HG02610 (cell line): Measurements from ENCODE around the gene PALLD.

Experiments
- ATAC-seq: cut with Tn5 transposase; IDR thresholded peaks from one replicate; pipeline ENCODE4 v1.9.1; 2021; ENCODE audit warnings: mild to moderate bottlenecking, moderate library complexity; ENCODE audit not compliant: unreplicated experiment

The PALLD gene

DNA sequence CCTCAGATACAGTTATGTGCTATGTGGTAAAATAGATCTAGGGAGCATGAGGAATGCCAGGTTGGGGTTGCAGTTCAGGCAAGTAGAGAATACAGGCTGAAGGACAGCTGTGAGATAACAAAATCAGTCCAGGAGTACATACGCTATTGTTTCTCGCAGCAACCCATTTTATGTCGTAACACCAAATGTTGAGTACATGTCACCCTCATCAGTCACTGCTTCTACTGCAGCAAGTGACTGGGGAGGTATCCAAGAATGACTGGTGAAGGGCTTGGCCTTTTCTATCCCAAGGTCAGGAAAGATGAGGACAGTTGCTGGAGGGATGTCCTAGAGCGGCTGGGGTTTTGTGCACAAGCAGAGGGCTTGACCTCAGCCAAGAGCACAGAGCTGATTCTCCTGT is 341.1 kb downstream of the PALLD start:
- no peak for ATAC-seq

DNA sequence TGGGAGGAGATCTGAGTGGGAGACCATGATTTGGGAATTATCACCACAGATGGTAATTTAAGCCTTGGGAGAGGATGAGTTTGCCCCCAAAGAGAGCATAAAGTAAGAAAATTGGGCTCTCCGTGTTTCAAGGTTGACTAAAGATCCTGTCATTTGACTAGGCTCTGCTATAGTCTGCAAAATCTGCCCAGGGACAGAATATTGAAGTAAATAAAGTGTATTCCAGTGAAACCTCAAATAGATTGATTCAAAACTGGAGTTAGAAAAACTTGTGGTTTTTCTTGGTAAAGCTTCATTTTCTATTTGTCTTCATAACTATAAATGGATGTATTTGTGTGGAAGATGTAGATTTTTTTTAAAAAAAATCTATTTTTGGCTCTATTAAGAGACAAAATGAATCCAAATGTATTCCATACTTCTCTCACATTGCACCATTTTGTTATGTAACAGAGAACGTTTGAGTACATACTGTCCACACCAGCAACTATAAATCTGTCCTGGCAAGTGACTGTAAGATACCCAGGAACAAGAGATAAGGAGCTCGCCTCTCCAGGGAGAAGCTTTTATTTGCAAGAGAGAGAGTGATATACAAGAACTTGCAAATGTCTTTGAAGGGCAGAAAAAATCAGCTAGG is 343.0 kb downstream of the PALLD start:
- no peak for ATAC-seq

DNA sequence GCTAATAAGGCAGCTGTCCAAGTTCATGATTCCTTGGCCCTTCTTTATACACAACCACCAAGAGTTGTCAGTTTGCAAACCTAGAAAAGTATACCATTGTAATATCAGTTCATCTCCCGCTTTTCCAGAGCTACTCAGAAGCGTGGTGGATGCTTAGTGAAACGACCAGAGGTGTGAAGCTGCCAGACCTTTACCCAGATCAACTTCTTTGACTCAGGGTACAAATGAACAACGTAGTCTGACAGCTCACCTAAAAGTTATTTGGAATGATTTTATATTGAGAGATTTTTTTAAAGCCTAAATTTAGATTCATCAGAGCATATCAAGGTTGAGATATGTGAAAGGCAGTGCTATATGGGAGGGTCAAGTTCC is 343.5 kb downstream of the PALLD start:
- ATAC-seq = no peak

DNA sequence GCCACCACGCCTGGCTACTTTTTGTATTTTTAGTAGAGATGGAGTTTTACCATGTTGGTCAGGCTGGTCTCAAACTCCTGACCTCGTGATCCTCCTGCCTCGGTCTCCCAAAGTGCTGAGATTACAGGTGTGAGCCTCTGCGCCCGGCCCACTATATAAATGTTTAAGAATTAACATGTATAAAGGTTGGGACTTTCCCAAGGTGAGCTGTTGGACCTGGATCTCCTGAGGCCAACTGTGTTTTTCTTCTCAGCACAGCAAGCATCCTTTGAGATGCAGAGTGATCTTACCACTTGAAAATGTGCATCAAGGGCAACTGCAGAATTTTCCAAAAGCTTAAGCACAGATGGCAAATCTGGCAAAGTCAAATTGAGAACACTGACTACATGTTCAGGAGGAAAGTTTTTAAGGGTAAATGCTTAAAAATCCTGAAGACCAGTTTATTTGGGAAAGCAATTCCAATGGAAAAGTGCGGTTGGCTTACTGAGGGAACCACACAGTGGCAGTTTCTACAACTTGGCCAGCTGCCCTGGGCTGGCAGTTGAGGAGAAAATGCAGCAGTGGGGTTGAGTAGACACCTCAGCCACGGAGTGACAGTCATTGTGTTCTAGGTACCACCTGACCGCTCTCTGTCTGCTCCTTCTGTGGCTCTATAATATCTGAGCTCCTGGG is 344.3 kb downstream of the PALLD start:
- ATAC-seq = no peak

DNA sequence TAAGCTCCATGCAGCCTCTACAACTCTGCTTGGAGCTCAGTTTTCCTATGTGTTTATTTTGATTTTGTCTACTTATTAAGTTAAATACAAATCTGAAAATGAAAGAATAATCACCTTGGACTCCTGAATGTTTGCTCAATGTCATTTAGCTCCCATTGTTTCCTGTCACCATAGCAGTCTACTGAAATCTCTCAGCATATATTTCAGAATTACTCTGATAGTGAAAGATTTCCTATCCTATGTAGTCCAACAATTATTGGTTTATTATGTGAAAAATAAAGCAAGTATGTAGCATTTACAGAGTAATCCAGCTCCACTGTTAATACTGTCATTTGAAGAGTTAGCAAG is 344.8 kb downstream of the PALLD start:
- ATAC-seq = no peak

DNA sequence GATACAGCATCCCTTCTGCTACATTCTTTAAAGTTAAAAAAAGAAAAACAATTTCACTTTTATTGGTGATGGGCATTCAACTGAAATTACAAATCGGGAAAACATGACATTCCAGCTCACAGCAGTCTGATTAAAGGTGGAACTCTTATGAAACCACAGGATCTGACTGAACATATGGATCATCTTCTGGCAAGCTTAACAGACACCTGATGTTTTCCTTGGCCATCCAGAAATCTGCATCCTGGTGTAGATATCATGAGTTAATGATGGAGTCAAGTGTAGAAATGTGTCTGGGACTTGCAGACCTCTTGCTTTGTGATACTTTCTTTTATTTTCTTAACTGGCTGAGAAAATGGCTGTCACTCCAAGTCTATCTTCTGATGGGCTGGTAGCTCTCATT is 345.3 kb downstream of the PALLD start:
- ATAC-seq = no peak

DNA sequence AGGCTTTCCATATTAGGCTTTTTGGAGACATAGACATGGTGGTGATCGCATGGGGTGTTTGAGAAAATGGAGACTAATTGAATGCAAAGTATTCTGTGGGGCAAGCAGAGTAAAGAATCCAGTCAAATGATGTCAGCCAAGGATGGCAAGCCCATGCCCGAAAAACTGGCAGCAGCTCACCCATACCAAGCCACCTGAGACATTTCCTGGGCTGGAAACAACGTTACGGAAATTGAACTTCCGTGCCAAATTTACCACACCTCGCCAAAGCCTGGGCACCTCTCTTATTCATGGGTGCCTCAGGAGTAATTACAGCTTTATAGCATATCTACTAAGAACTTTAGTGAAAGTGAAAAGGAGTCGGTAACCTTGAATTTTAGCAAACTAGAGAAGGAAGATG is 346.8 kb downstream of the PALLD start:
- ATAC-seq = no peak

DNA sequence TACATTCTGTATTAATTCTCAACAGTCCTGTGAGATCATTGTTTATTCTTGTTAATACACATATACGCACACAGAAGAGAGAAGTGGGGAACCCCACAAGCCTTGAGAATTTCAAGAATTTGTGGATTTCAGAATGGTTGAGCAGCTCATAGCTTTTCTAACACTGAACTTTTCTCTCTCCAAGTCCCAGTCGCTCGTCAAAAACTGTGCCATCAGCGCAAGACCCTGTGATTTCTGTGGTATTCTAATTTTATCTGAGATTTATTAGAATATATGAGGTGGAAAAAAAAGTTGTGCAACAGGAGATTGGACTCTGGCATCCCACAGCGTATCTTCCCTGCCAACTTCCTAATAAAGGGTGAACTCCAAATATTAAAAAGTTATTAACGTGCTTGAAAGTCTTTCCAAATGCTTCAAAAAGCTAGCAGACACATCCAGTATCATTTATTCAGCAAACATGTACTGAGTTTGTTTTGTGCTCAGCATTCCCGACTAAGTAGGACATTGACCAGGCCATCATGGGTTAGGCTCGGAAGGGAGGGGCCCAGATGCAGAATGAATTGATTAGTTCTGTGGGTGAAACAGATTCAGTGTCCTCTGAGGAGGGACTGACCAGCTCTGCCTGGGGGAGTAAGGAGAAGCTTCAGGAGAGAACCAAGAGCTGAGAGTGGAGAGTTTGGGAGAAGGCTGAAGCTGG is 347.6 kb downstream of the PALLD start:
- no peak for ATAC-seq

DNA sequence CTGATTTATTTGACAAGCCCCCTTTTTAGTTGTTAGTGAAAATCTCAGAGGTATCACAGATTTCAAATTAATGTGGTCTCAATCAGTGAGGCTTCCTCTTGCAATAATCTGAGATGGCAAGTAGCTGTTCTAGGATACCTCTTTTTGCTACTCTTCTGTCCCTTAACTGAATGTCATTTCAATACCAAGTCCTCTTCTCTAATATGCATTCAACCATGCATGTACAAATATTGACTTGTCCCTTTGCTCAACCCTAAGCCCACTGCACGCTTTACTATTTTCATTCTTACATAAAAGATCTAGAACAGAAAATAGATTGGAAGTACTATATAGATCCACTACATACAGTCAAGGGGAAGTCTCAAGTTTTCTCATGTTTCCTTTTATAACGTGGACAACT is 349.0 kb downstream of the PALLD start:
- no peak for ATAC-seq

DNA sequence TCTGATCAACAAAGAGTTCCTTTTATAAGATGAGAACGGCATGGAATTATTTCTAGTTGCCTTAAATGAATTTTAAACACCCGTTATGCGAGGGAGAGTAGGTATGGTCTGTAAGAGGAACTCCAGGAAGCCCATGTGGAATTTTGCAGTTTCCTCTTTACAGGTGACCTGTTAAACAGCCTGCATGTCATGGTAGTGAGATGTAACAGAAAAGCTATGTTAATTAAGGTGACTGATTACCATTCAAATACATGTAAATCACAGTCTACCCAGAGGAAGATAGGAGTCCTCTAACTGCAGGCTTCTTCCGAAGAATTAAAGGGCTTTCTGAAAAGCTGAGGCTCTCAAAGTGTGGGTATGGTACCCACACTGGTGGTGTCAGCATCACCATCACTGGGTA is 349.6 kb downstream of the PALLD start:
- no peak for ATAC-seq

DNA sequence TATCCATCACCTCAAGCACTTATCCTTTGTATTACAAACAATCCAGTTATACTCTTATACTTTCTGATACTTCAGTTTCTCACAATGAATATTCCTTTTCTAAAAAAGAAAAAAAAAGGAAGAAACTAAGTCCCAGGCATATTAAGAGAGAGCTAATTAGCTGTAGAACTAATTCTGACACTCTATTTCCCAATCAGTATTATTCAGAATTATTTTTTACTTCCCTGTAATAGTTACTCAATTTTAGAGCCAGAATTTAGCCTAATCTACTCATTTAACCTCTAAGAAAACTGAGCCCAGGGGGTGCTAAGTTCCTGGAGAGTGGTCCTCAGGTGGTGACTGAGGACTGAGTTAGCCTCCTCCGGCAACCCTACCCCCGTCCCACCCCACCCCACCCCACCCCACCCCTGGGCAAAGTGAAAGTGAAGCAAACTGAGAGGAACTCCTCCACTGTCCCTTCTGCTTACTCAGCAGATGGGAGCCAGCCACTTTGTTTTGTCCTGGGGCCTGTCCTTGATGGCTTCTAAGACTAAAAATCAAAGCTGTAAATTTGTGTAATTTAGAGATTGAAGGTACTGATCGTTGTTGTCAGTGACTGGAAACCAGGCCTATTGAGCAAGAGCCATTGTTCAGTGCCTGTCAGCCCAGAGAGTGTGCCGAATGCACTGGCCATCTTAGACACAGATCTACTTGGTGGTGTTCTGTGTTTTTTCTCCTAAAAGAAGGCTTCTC is 351.1 kb downstream of the PALLD start:
- no peak for ATAC-seq

DNA sequence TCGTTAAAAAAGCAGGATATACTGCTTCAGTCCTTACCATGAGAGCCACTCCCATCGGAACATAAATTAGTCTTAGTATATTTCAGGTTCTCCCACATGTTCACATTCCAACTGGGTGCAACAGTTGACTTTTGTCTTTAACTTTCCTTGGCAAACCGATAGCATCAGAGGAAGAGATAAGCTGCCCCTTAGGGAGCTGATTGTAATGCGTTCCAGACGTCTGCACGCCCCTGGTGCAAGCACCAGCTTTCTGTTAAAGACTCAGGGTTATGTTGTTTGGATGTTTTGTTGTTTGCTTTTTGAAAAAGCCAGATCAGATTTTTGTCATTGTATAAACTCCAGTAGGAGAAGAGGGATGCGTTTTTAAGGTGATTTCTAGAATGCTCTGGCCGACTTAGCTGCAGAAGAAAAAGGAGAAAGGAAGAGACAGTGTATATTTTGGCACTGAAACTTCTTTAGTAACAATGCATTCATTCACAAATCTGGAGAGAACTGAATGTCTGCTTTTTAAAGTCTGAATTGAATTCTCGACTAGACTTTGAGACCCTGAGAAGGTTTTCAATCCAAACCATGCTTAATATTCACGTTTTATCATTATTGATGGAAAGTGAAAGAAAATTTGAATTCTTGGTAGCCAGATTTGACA is 352.3 kb downstream of the PALLD start:
- no peak for ATAC-seq

DNA sequence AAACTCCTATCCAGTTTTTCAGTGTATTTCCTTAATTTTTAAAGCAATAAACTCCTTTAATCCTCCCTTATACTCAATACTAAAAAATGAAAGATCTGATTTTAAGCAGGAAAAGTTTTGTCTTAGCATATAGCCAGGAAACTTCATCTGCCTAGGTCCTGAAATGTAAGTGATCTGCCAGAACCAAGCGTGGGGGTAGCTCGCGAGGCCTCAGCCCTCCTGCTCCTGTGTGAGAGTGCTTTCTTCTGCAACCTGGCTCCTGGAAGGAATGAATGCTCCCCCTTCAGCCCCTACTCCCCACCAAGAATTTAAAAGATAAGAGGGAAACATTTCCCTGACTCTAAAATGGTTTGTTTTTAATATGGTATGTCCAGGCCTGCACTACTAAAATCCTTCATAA is 353.1 kb downstream of the PALLD start:
- ATAC-seq = no peak

DNA sequence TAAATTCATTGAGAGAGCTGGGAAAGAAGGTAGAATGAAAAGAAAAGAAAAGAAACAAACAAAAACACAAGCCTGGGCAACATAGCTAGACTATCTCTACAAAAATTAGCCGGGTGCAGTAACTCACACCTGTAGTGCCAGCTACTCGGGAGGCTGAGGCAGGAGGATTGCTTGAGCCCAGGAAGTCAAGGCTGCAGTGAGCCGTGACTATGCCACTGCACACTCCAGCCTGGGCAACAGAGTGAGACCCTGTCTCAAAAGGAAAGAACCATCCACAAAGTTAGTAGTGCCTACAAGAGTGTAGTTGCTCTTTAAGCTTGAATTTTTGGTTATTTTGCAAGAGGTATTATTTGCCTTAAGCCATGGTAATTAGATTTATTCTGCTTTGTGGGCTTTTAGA is 355.5 kb downstream of the PALLD start:
- ATAC-seq = no peak

DNA sequence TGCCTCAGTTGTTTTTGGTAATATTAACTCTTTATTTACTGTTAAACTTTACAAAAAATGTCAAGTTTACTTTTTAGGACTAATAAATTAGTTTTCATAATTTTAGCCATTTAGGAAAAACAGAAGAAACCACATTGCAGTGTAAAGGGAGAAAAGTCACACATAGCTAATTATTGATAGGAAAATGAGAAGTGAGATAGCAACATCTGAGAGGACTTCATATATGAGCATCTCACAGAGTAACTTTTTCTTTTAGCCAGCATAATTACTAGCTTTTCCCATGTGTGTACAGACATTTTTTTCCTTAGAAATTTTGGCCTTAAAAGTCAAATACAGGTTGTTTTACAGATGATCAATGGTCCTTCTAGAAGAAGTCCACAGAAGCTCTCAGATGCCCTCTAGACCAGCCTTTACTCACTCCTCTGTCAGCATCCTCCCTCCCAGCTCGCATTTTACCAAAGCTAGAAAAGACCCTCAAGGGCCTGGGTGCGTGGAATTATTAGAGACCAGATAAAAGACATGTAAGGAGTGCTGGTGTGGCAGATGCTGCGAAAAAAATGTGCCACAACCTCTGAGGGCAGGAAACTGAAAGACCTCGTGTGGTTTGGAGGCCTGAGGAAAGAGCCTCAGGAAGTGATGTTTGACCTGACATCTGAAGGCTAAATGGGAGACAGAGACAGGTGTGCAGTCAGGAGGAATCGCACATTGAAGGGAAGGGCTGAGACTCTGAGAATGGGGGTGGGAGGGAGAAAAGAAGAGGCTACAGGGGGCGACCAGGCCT is 356.3 kb downstream of the PALLD start:
- peak; percentile 35 for ATAC-seq

DNA sequence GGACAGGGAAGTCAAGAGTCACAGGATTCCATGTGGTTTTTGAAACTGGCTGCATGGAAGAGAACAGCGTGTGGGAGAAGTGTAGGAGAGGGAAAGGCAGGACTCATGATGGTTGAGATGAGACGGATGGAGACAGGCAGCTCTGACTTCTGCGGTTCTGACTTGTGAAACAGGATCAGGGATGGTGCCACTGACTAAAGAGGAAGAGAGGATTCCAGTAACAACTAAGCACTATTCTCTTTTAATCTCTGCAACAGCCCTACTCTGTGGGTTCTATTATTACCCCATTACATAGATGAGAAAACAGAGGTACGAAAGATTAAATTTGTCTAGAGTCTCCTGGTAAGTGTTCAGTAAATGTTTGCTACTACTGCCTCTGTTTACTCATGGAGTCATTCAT is 356.9 kb downstream of the PALLD start:
- ATAC-seq = peak; percentile 50

DNA sequence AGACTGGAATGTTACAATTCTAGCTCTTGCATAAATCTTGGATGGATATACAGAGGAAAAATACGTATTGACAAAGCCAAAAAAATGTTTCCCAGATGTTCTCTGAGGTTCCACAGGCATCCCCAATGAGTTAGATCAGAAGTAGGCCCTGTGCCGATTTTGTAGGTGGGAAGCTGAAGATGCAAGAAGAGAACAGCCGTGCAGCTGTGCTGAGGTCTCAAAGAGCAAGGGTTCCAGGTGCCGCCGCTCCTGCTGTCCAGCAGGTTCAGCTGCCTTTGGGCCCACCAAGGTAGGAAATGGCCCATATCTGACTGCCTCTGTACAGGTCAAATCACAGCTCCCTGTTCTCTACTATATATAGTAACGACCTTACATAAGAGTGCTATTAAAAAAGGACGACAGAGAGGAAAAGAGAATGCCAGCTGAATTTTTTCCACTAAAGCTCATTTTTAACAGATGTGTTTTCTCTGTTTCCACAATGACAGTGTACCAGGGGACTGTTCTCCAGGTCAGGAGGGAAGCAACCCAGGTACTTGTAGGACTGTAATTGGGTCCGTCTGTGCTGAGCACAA is 357.6 kb downstream of the PALLD start:
- no peak for ATAC-seq

DNA sequence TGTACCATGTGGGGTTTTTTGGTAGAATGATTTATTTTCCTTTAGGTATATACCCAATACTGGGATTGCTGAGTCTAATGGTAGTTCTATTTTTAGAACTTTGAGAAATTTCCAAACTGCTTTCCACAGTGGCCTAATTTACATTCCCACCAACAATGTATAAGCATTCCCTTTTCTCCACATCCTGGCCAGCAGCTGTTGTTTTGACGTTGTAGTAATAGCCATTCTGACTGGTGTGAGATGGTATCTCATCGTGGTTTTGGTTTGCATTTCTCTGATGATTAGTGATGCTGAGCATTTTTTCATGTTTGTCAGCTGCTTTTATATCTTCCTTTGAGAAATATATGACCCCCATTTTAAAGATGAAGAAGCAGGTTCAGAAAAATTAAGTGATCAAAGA is 359.5 kb downstream of the PALLD start:
- no peak for ATAC-seq

DNA sequence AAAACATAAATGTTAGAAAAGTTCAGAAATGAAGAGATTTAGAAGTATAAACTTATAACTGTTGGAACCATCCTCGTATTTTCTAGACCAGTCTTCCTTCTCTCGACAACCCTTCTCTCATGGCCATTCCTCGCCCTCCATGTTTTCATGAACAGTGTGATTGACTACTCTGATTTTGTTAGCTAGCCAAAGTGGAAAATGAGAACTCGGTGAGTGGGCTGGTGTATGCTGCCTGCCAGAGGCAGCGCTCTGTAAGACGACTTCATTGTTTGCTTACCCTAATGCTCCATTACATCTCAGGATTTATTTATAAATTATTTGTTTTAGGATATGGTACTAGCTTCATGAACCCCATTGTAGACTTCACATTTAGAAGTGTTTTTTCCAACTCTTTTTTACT is 360.2 kb downstream of the PALLD start:
- ATAC-seq = no peak
